Smooth muscle cell (in vitro differentiated cells): Measurements from ENCODE around the gene SLC41A3. TPM values are rescaled to one million over a fixed set of nuclear protein-coding genes. Genes with fewer than 3 reads are reported as not detected.

Experiments used
- DNase-seq: peaks from one replicate; lab custom pipeline; 2025; ENCODE audit not compliant: unreplicated experiment; lab: John Stamatoyannopoulos, UW
- H2AFZ ChIP-seq: fragments of 200-600 bp; sonication (generic); 2 replicates; pipeline ENCODE4 v1.6.0; 2016; ENCODE audit warnings: antibody characterized with exemption, low read depth, mild to moderate bottlenecking
- H3F3A ChIP-seq: fragments of 200-600 bp; sonication (generic); 2 replicates; pipeline ENCODE4 v1.6.0; 2017; ENCODE audit warnings: antibody characterized with exemption, low read depth
- H3K27ac ChIP-seq: fragments of 200-600 bp; sonication (generic); 2 replicates; pipeline ENCODE4 v1.5.1; 2016; ENCODE audit warnings: low read depth, mild to moderate bottlenecking
- H3K27me3 ChIP-seq: fragments of 200-600 bp; sonication (generic); 2 replicates; pipeline ENCODE4 v1.6.1; 2016; ENCODE audit warnings: low read depth, mild to moderate bottlenecking
- H3K36me3 ChIP-seq: fragments of 200-600 bp; sonication (generic); 2 replicates; pipeline ENCODE4 v1.5.1; 2016; ENCODE audit warnings: low read depth
- H3K4me1 ChIP-seq: fragments of 200-600 bp; sonication (generic); 2 replicates; pipeline ENCODE4 v1.5.1; 2016; ENCODE audit warnings: low read depth
- H3K4me2 ChIP-seq: fragments of 200-600 bp; sonication (generic); 2 replicates; pipeline ENCODE4 v1.6.0; 2016; ENCODE audit warnings: mild to moderate bottlenecking
- H3K4me3 ChIP-seq: fragments of 200-600 bp; sonication (generic); 2 replicates; pipeline ENCODE4 v1.5.1; 2016; ENCODE audit warnings: mild to moderate bottlenecking
- H3K79me2 ChIP-seq: fragments of 200-600 bp; sonication (generic); 2 replicates; pipeline ENCODE4 v1.6.0; 2016; ENCODE audit warnings: low read depth, mild to moderate bottlenecking
- H3K9ac ChIP-seq: fragments of 200-600 bp; sonication (generic); 2 replicates; pipeline ENCODE4 v1.6.0; 2016; ENCODE audit warnings: low read depth
- H3K9me3 ChIP-seq: fragments of 200-600 bp; sonication (generic); replicated peaks from 2 replicates; pipeline ENCODE4 v1.5.1; 2016; ENCODE audit warnings: low read depth
- H4K20me1 ChIP-seq: fragments of 200-600 bp; sonication (generic); 2 replicates; pipeline ENCODE4 v1.6.0; 2016; ENCODE audit warnings: low read depth
- CTCF ChIP-seq: fragments of 200-600 bp; sonication (generic); IDR thresholded peaks from 2 replicates; pipeline ENCODE4 v1.5.1; 2017; ENCODE audit warnings: borderline replicate concordance, mild to moderate bottlenecking, antibody characterized with exemption; ENCODE audit not compliant: insufficient read depth, poor library complexity, severe bottlenecking
- WGBS: methylation state at CpG from one replicate; pipeline ENCODE4 v1.1.7; 2016; ENCODE audit warnings: low lambda C conversion rate; 5-methylcytosine and 5-hydroxymethylcytosine counted together
- polyA plus RNA-seq: library from polyadenylated mRNA; unstranded; fragments of >200 nt; fragmentation: Nextera tagmentation; extraction: Ambion mirVana; gene quantifications from 2 replicates; pipeline ENCODE4 v1.2.1, GENCODE V29; 2016
- total RNA-seq: library from RNA; depleted of rRNA; stranded (reverse); fragments of >200 nt; gene quantifications from 2 replicates; pipeline ENCODE4 v1.2.3, GENCODE V29; 2014

SLC41A3 gene
- total and polyA plus RNA-seq, 2 experiments from 2014 or later = 20.7 to 23.9 TPM

GRCh38 chr3:126015075-126015474 lies 68.8 kb downstream of the SLC41A3 start:
- H3K36me3 ChIP-seq = no peaks in the 10 kb centered on the region
- no peak overlapping the region for H3K4me3 ChIP-seq
- H3K4me1 ChIP-seq = no peaks in the 10 kb centered on the region
- WGBS = 97% methylated on average over 10 of the region's 10 CpGs
- H3K27me3 ChIP-seq = no peaks in the 10 kb centered on the region
- H3K79me2 ChIP-seq = no peaks in the 10 kb centered on the region
- no peak for DNase-seq
- H3K4me2 ChIP-seq = no peak overlapping the region
- TF ChIP-seq CTCF = no peak
- H3F3A ChIP-seq = no peaks in the 10 kb centered on the region
- H2AFZ ChIP-seq = no peak overlapping the region
- no peak overlapping the region for H3K27ac ChIP-seq
- no peaks in the 10 kb centered on the region for H3K9me3 ChIP-seq
- H3K9ac ChIP-seq = no peak overlapping the region
- no peaks in the 10 kb centered on the region for H4K20me1 ChIP-seq

DNA sequence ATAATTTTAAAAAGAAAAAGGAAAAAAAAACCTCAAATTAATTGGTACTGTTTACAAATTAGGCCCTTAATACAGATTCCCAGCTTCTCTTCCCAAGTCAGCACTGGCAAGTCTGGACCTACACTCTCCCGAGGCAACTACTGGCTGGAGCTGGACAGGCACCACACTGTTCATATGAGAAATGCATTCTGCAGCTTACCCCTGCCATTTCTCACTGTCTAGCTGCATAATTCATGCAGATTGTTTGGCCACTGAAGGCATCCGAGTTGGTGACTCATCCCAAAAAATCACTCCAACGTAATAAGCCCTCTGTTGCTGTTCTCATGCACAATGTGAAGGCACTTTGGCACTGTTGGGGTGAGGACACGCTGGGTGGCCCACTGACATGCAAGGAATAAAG lies 69.7 kb downstream of the SLC41A3 start:
- Histone ChIP-seq H3K9ac (no peak overlapping the region), H3K27me3 (no peaks in the 10 kb centered on the region), H3K4me3 (no peak overlapping the region), H3K27ac (no peak overlapping the region), H4K20me1 (no peaks in the 10 kb centered on the region), H3K36me3 (no peaks in the 10 kb centered on the region), H2AFZ (no peak overlapping the region), H3F3A (no peaks in the 10 kb centered on the region), H3K4me2 (no peak overlapping the region), H3K4me1 (no peaks in the 10 kb centered on the region), H3K9me3 (no peaks in the 10 kb centered on the region), H3K79me2 (no peaks in the 10 kb centered on the region)
- DNase-seq = no peak
- TF ChIP-seq CTCF = no peak
- WGBS = 70% methylated on average over 4 of the region's 4 CpGs

GRCh38 chr3:126013751-126014156 lies 70.2 kb downstream of the SLC41A3 start:
- no peak overlapping the region for H2AFZ ChIP-seq
- H3K9ac ChIP-seq = no peak overlapping the region
- no peaks in the 10 kb centered on the region for H4K20me1 ChIP-seq
- H3K36me3 ChIP-seq = no peaks in the 10 kb centered on the region
- TF ChIP-seq CTCF = no peak
- no peak overlapping the region for H3K27ac ChIP-seq
- WGBS = 95% methylated on average over 8 of the region's 8 CpGs
- H3K79me2 ChIP-seq = no peaks in the 10 kb centered on the region
- no peak overlapping the region for H3K4me2 ChIP-seq
- no peaks in the 10 kb centered on the region for H3K4me1 ChIP-seq
- no peaks in the 10 kb centered on the region for H3K27me3 ChIP-seq
- no peak for DNase-seq
- no peaks in the 10 kb centered on the region for H3K9me3 ChIP-seq
- H3F3A ChIP-seq = no peaks in the 10 kb centered on the region
- H3K4me3 ChIP-seq = no peak overlapping the region

- H2AFZ ChIP-seq = no peak overlapping the region
- 98% methylated on average over 3 of the region's 3 CpGs for WGBS
- no peaks in the 10 kb centered on the region for H3K27me3 ChIP-seq
- no peaks in the 10 kb centered on the region for H3K36me3 ChIP-seq
- DNase-seq = no peak
- H3K79me2 ChIP-seq = no peaks in the 10 kb centered on the region
- H3K9me3 ChIP-seq = no peaks in the 10 kb centered on the region
- no peaks in the 10 kb centered on the region for H3K4me1 ChIP-seq
- H3K4me3 ChIP-seq = no peak overlapping the region
- TF ChIP-seq CTCF = no peak
- no peak overlapping the region for H3K4me2 ChIP-seq
- no peaks in the 10 kb centered on the region for H4K20me1 ChIP-seq
- no peaks in the 10 kb centered on the region for H3F3A ChIP-seq
- no peak overlapping the region for H3K27ac ChIP-seq
- no peak overlapping the region for H3K9ac ChIP-seq
Measured at GRCh38 chr3:126009181-126009580, 74.7 kb downstream of the SLC41A3 start.
